Fibroblast of lung (primary cell): ENCODE measurements around the gene METTL8. TPM values are rescaled to one million over a fixed set of nuclear protein-coding genes. Genes with fewer than 3 reads are reported as not detected.

Experiments
- DNase-seq, 2 donors: peaks; one replicate each; pipeline versions ENCODE4 v3.0.0 to v3.0.0-alpha.2; 2010; ENCODE audit warnings: low read depth in 2 of 2
- H2AFZ ChIP-seq: 2 replicates; pipeline ENCODE4 v1.5.1; 2012; ENCODE audit warnings: low read length, control low read depth, inconsistent platforms
- H3K27ac ChIP-seq: 2 replicates; pipeline ENCODE4 v1.5.1; 2011; ENCODE audit warnings: low read length, control low read depth; ENCODE audit not compliant: insufficient read depth
- H3K27me3 ChIP-seq: 2 replicates; pipeline ENCODE4 v1.5.1; 2011; ENCODE audit warnings: mild to moderate bottlenecking, low read length; ENCODE audit not compliant: control insufficient read depth, insufficient read depth
- H3K36me3 ChIP-seq: 2 replicates; pipeline ENCODE4 v1.5.1; 2011; ENCODE audit warnings: low read length; ENCODE audit not compliant: control insufficient read depth, insufficient read depth
- H3K4me1 ChIP-seq: 2 replicates; pipeline ENCODE4 v1.5.1; 2011; ENCODE audit warnings: low read length; ENCODE audit not compliant: control insufficient read depth, insufficient read depth; ENCODE audit errors: extremely low read depth
- H3K4me2 ChIP-seq: 2 replicates; pipeline ENCODE4 v1.5.1; 2011; ENCODE audit warnings: low read length, control low read depth; ENCODE audit not compliant: insufficient read depth; ENCODE audit errors: extremely low read depth
- H3K4me3 ChIP-seq, 4 experiments: fragments of 200-600 bp in 1 of 4; sonication (generic) in 1 of 4; replicated peaks in 1 of 4; 2 replicates each; pipeline ENCODE4 v1.5.1; 2011 to 2016; ENCODE audit warnings: low read length in 4 of 4, low read depth in 3 of 4, mild to moderate bottlenecking in 3 of 4, control low read depth in 2 of 4, inconsistent platforms in 1 of 4, mixed read lengths in 1 of 4; ENCODE audit not compliant: insufficient read depth in 1 of 4; ENCODE audit errors: control extremely low read depth in 1 of 4
- H3K79me2 ChIP-seq: 2 replicates; pipeline ENCODE4 v1.5.1; 2012; ENCODE audit warnings: mild to moderate bottlenecking, low read length, inconsistent platforms; ENCODE audit not compliant: control insufficient read depth, insufficient read depth
- H3K9ac ChIP-seq: 2 replicates; pipeline ENCODE4 v1.5.1; 2011; ENCODE audit warnings: mild to moderate bottlenecking, low read length, control low read depth; ENCODE audit not compliant: insufficient read depth
- H3K9me3 ChIP-seq: 2 replicates; pipeline ENCODE4 v1.5.1; 2012; ENCODE audit warnings: low read depth, low read length; ENCODE audit not compliant: control insufficient read depth, insufficient read depth
- H4K20me1 ChIP-seq: 2 replicates; pipeline ENCODE4 v1.5.1; 2011; ENCODE audit warnings: low read length; ENCODE audit not compliant: control insufficient read depth, insufficient read depth; ENCODE audit errors: extremely low read depth
- EZH2 ChIP-seq: IDR thresholded peaks from 2 replicates; pipeline ENCODE4 v1.5.1; 2012; ENCODE audit warnings: low read length, control low read depth, mild to moderate bottlenecking; ENCODE audit errors: missing control alignments
- polyA plus RNA-seq, 2 donors: library from polyadenylated mRNA; depleted of rRNA in 1 of 2; stranded (reverse) in 1 of 2; unstranded in 1 of 2; fragments of >200 nt; gene quantifications; 2 replicates each; pipeline ENCODE4 v1.2.1, GENCODE V29; 2011 to 2012; ENCODE audit warnings: missing spikeins in 1 of 2
- total RNA-seq: library from RNA; depleted of rRNA; stranded (reverse); fragments of >200 nt; gene quantifications from 2 replicates; pipeline ENCODE4 v1.2.1, GENCODE V29; 2014
- TF ChIP-seq, protein P1 (sequence below), 2 donors: IDR thresholded peaks in 1 of 2; conservative IDR thresholded peaks in 1 of 2; 1 replicate in 1 of 2; 2 replicates in 1 of 2; pipeline ENCODE4 v1.5.1; 2011 to 2012; ENCODE audit warnings: low read length in 2 of 2, control low read depth in 1 of 2, inconsistent platforms in 1 of 2, low read depth in 1 of 2, mild to moderate bottlenecking in 1 of 2

The METTL8 gene
- total and polyA plus RNA-seq, 2 donors (not counting 1 experiment from before 2014, with no cell fraction given) = 16.7 to 22.4 TPM

DNA sequence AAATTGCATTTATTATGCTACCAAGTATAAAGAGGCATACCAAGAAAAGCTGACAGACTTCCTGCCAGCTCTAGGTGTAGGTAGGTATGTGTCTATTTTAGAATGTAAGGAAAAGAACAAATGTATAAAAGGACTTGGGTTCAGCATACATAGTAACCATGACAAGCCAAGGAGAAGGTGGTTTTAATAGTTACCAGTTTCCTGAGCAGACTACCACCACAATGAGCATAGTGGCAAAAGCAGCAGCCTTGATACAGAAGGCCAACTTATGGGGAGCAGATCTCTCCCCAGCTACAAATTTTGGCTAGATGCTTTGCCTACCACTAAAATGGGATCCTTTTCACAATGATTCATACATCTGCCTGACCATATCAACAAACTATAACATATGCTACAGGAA, 34.5 kb downstream of the METTL8 start:
- TF ChIP-seq, protein P1, sequence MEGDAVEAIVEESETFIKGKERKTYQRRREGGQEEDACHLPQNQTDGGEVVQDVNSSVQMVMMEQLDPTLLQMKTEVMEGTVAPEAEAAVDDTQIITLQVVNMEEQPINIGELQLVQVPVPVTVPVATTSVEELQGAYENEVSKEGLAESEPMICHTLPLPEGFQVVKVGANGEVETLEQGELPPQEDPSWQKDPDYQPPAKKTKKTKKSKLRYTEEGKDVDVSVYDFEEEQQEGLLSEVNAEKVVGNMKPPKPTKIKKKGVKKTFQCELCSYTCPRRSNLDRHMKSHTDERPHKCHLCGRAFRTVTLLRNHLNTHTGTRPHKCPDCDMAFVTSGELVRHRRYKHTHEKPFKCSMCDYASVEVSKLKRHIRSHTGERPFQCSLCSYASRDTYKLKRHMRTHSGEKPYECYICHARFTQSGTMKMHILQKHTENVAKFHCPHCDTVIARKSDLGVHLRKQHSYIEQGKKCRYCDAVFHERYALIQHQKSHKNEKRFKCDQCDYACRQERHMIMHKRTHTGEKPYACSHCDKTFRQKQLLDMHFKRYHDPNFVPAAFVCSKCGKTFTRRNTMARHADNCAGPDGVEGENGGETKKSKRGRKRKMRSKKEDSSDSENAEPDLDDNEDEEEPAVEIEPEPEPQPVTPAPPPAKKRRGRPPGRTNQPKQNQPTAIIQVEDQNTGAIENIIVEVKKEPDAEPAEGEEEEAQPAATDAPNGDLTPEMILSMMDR (conservative IDR thresholded peaks at IDR 0.05 in 1 of 2, IDR thresholded peaks at IDR 0.05 in 1 of 2; ENCODE audit: low read depth in 1 of 2, low read length in 2 of 2) = no peak
- TF ChIP-seq EZH2 = no peak
- no peak overlapping the region for H3K4me3 ChIP-seq
- no peak overlapping the region for H3K27ac ChIP-seq
- H2AFZ ChIP-seq = no peak overlapping the region
- H3K27me3 ChIP-seq = no peaks in the 10 kb centered on the region
- H3K36me3 ChIP-seq = no peaks in the 10 kb centered on the region
- H3K9ac ChIP-seq = no peak overlapping the region
- DNase-seq = no peak
- H3K79me2 ChIP-seq = no peaks in the 10 kb centered on the region
- no peaks in the 10 kb centered on the region for H3K4me1 ChIP-seq
- no peaks in the 10 kb centered on the region for H3K9me3 ChIP-seq
- H3K4me2 ChIP-seq = no peak overlapping the region
- H4K20me1 ChIP-seq = no peaks in the 10 kb centered on the region

DNA sequence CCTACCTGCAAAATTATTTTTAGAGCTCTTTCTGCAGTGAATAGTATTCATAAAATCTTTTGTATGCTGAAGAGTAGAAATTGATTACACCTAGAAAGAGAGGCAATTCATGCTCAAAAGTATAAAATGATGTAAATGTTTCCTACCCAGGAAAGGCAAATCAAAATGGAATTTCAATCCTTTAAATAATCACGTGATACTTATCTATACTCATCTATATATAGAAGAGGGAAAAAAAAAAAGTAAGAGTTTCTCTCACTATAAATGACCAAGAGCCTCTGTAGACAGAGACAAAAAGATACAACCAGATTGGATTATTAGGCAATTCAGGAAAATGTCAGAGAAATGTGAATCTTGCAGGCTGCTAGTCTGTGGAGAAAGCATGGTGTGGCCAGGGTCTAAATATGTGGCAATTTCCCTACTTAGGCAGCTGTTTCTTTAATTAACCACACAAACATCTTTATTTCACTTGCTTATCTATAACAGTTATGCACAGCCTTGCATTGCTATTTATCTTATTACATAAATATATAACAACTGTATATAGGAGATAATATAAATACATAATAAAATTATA, 39.5 kb downstream of the METTL8 start:
- TF ChIP-seq, protein P1 (conservative IDR thresholded peaks at IDR 0.05 in 1 of 2, IDR thresholded peaks at IDR 0.05 in 1 of 2; ENCODE audit: low read depth in 1 of 2, low read length in 2 of 2) = no peak
- no peak for TF ChIP-seq EZH2
- Histone ChIP-seq H3K79me2 (no peaks in the 10 kb centered on the region), H3K4me2 (no peak overlapping the region), H3K27ac (no peak overlapping the region), H3K9me3 (no peaks in the 10 kb centered on the region), H4K20me1 (no peaks in the 10 kb centered on the region), H3K27me3 (no peaks in the 10 kb centered on the region), H3K9ac (no peak overlapping the region), H3K4me3 (no peak overlapping the region), H3K36me3 (no peaks in the 10 kb centered on the region), H3K4me1 (peaks cover 3% of the 10 kb centered on the region), H2AFZ (no peak overlapping the region)
- DNase-seq = no peak

DNA sequence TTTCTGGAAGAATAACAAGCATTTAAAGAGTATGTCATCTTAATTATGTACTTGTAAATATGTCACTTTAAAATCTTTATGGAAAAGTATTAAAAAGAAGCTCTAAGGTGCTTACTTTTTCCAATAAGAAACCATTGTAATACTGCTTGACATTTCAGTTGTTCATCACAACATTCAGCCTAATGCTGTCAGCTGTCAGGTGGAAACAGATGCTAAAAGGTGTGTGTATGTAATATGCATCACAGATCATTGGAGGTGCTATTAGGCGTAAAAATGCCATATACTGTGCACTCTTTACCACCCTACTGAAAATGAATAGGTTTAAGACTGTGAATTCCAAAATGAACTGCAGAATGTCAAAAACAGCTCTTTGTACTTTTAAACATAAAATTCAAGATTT, 40.3 kb downstream of the METTL8 start:
- DNase-seq = no peak
- H3K4me3 ChIP-seq = no peak overlapping the region
- no peak for TF ChIP-seq EZH2
- TF ChIP-seq, protein P1 (conservative IDR thresholded peaks at IDR 0.05 in 1 of 2, IDR thresholded peaks at IDR 0.05 in 1 of 2; ENCODE audit: low read depth in 1 of 2, low read length in 2 of 2) = no peak
- no peaks in the 10 kb centered on the region for H3K79me2 ChIP-seq
- H3K4me1 ChIP-seq = peaks cover 3% of the 10 kb centered on the region
- no peaks in the 10 kb centered on the region for H4K20me1 ChIP-seq
- no peak overlapping the region for H3K27ac ChIP-seq
- H3K27me3 ChIP-seq = no peaks in the 10 kb centered on the region
- H2AFZ ChIP-seq = no peak overlapping the region
- H3K9me3 ChIP-seq = no peaks in the 10 kb centered on the region
- no peak overlapping the region for H3K4me2 ChIP-seq
- H3K36me3 ChIP-seq = no peaks in the 10 kb centered on the region
- no peak overlapping the region for H3K9ac ChIP-seq
